ENCODE results near the gene SLC22A31. TPM values are rescaled to one million over a fixed set of nuclear protein-coding genes. Genes with fewer than 3 reads are reported as not detected.

Gene SLC22A31
- total and polyA plus RNA-seq, 9 of the 15 experiments (the other 6 are each of a cell fraction or from before 2014, with no cell fraction given): 0.29 to 2.2 (median 0.47) TPM; not detected in 3

DNA sequence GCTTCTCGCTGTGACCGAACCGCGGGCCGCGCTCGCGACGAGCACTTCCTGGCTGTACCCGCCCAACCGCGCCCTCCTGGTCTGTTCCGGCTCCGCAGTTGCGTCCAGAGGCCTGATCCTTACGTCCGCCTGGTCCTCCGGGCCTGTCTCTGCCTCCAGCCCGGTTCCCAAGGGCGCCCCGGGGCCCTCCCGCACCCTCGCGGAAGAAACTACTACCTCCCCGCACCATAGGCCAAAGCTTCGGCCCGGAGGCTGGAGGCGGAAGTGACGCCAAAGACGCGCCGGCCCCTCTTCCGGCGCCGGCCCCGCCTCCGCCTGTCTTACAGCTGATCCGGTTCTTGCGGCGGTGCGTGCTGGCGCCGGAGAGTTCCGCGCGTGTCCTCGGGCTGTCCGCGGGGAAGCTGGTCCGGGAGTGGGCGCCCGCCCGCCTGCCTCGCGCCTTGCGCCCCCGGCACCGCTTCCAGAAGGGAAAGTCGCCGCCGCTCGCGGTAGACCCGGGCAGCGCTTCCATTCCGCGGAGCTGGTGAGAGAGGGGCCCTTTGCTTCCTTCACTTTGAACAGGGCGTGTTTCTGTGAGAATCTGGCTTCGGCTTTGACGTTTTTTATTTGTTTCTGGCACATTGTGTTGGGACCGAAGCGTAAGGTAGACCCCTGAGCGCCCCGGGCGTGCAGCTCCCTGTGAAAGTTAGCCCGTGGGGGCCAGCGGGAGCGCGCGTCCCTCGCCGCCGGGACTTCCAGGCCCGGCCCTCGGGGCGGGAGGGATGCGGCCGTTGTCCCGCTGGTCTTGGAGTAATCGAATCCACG is 17.3 kb upstream of the SLC22A31 start, which contains the start of gene ZNF778:
ZNF778 (plus strand) TSS at position 316 of the 804 bp plus-strand sequence. CDS start 3,425 bp downstream, outside the sequence.
- Histone ChIP-seq H3K36me3 (ENCODE audit: control insufficient read depth, insufficient read depth, low read length) (peaks cover 29% of the 10 kb centered on the region), H4K20me1 (replicated peaks; ENCODE audit: control insufficient read depth, insufficient read depth, low read length) (no peaks in the 10 kb centered on the region; the same call in 1 of the 2 replicates), H3K9me1 (ENCODE audit: control insufficient read depth, insufficient read depth, low read length) (no peaks in the 10 kb centered on the region), H3K9ac (ENCODE audit: insufficient read depth in 1 of 2, low read depth in 2 of 2, low read length in 2 of 2) (peak within 1 kb of the TSS; percentile 76 to 99), H3K9me3 (replicated peaks; ENCODE audit: control insufficient read depth, insufficient read depth, low read depth, low read length) (no peaks in the 10 kb centered on the region; the same call in 1 of the 2 replicates), H3K79me2 (ENCODE audit: control insufficient read depth, insufficient read depth, low read length) (peaks cover 34% of the 10 kb centered on the region), H2AFZ (ENCODE audit: low read depth, low read length) (peak within 1 kb of the TSS; percentile 89), H3K27me3 (ENCODE audit: control insufficient read depth in 2 of 2, insufficient read depth in 2 of 2, low read length in 2 of 2) (no peaks in the 10 kb centered on the region), H3K4me1 (replicated peaks in 1 of 2; ENCODE audit: control insufficient read depth in 2 of 2, insufficient read depth in 2 of 2, low read length in 2 of 2) (peaks cover 20 to 31% of the 10 kb centered on the region in 2 experiments; a peak in 4 of 5 replicates), H3K4me3 (peak within 1 kb of the TSS; percentile 90), H3K27ac (ENCODE audit: extremely low read depth, low read depth, low read length) (peak within 1 kb of the TSS; percentile 78), H3K4me2 (ENCODE audit: insufficient read depth, low read length) (peak within 1 kb of the TSS; percentile 72)
- DNase-seq (ENCODE audit: extremely low read depth in 1 of 4, low spot score in 3 of 4): peak; percentile 88 to 92 (median 88)
- in situ Hi-C loops (cut with MboI): loop anchor here (10.0 kb wide), 1 partner anchor 403 kb away; the partner anchor contains the start of gene APRT
- under 1% methylated on average over 82 of the region's 91 CpGs for WGBS (ENCODE audit: insufficient coverage, low coverage, missing lambda C conversion rate)
- peak; percentile 80 for ATAC-seq
- intact Hi-C loops (cut with micrococcal nuclease): loop anchor here (2.0 to 5.0 kb wide), 4 partner anchors 23 to 405 kb away; partner anchors contain the start of genes CDH15 and SPG7
- ChIA-PET POLR2A (interaction anchor here (0.6 to 1.0 kb wide), 5 partner anchors 11 to 389 kb away, joined by 3 read pairs; no protein-coding TSS in a partner anchor), CTCF (ENCODE audit: low intra/inter-chr PET ratio) (interaction anchor here (0.6 to 1.1 kb wide), 3 partner anchors 32 to 431 kb away, joined by 3 to 4 read pairs (median 3); no protein-coding TSS in a partner anchor)
- BruUV-seq (replicated peaks): TSS peak; percentile 64
- FAIRE-seq: no peak
- TF ChIP-seq USF1 (CRISPR knock-in tag; IDR thresholded peaks at IDR 0.05): no peak
- TF ChIP-seq ELF2 (CRISPR knock-in tag; IDR thresholded peaks at IDR 0.05): peak; percentile 89
- TF ChIP-seq LCOR (CRISPR knock-in tag; IDR thresholded peaks at IDR 0.05): peak; percentile 92
- TF ChIP-seq, protein P1, sequence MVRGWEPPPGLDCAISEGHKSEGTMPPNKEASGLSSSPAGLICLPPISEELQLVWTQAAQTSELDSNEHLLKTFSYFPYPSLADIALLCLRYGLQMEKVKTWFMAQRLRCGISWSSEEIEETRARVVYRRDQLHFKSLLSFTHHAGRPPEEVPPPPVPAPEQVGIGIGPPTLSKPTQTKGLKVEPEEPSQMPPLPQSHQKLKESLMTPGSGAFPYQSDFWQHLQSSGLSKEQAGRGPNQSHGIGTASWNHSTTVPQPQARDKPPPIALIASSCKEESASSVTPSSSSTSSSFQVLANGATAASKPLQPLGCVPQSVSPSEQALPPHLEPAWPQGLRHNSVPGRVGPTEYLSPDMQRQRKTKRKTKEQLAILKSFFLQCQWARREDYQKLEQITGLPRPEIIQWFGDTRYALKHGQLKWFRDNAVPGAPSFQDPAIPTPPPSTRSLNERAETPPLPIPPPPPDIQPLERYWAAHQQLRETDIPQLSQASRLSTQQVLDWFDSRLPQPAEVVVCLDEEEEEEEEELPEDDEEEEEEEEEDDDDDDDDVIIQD (CRISPR knock-in tag; IDR thresholded peaks at IDR 0.05): no peak
- TF ChIP-seq ZFP36 (IDR thresholded peaks at IDR 0.05; ENCODE audit: low read depth, low read length, partially characterized antibody): peak; percentile 46
- peak; percentile 84 for TF ChIP-seq EP400 (IDR thresholded peaks at IDR 0.05)
- TF ChIP-seq CREB1 (IDR thresholded peaks at IDR 0.05): peak; percentile 93
- peak; percentile 97 for TF ChIP-seq CREB1 (CRISPR knock-in tag; IDR thresholded peaks at IDR 0.05)
- TF ChIP-seq SUPT5H (IDR thresholded peaks at IDR 0.05): peak; percentile 90
- peak; percentile 98 for TF ChIP-seq GABPB1 (CRISPR knock-in tag; IDR thresholded peaks at IDR 0.05)
- TF ChIP-seq ETV5 (CRISPR knock-in tag; IDR thresholded peaks at IDR 0.05; ENCODE audit: low read depth): peak; percentile 75
- peak; percentile 75 for TF ChIP-seq HNRNPK (IDR thresholded peaks at IDR 0.05; ENCODE audit: low read depth, low read length, poor library complexity, severe bottlenecking)
- TF ChIP-seq COPS2 (conservative IDR thresholded peaks at IDR 0.05): no peak
- TF ChIP-seq THRAP3 (IDR thresholded peaks at IDR 0.05; ENCODE audit: borderline replicate concordance): no peak
- peak; percentile 73 to 76; a peak in 2 of 4 replicates for TF ChIP-seq MAZ (CRISPR knock-in tag; conservative IDR thresholded peaks at IDR 0.05 in 1 of 2, IDR thresholded peaks at IDR 0.05 in 1 of 2)
- TF ChIP-seq HDAC1 (IDR thresholded peaks at IDR 0.05): peak; percentile 71 to 100; a peak in 3 of 4 replicates
- TF ChIP-seq MAFK (IDR thresholded peaks at IDR 0.05; ENCODE audit: low read length): no peak
- TF ChIP-seq NONO (IDR thresholded peaks at IDR 0.05; ENCODE audit: low read depth in 2 of 2, low read length in 1 of 2): peak; percentile 12 to 18; a peak in 1 of 4 replicates
- peak; percentile 49; the same call in 1 of the 2 replicates for TF ChIP-seq MBD2 (IDR thresholded peaks at IDR 0.05; ENCODE audit: borderline replicate concordance, low read depth)
- TF ChIP-seq MYNN (IDR thresholded peaks at IDR 0.05): no peak
- no peak for TF ChIP-seq MYNN (CRISPR knock-in tag; IDR thresholded peaks at IDR 0.05)
- TF ChIP-seq GTF2A2 (tag; IDR thresholded peaks at IDR 0.05): no peak
